Measurements from ENCODE around the gene COLEC12.

DNA sequence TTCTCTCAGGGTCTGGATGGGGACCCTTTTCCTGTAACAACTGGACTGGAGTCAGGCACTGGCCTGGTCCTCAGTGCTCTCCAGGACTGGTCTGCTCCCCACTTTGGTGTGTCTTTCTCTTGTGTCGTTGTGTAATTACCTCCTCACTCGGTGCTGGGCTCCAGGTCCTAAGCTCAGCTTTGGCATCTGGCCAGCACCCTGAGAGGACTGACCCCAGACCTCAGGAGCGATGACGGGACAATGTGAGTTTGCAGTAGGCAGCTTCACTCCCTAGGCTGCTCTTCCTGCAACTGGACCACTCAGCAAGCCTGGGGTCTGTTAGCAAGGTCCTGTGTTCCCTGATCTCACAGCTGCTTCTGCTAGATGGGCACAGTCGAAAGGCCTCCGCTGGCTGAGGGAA, 93.8 kb downstream of the COLEC12 start:
- no peak for TF ChIP-seq OSR1 (CRISPR knock-in tag; IDR thresholded peaks at IDR 0.05)
- no peak for TF ChIP-seq SNAI2 (CRISPR knock-in tag; IDR thresholded peaks at IDR 0.05)
- TF ChIP-seq, protein P1, sequence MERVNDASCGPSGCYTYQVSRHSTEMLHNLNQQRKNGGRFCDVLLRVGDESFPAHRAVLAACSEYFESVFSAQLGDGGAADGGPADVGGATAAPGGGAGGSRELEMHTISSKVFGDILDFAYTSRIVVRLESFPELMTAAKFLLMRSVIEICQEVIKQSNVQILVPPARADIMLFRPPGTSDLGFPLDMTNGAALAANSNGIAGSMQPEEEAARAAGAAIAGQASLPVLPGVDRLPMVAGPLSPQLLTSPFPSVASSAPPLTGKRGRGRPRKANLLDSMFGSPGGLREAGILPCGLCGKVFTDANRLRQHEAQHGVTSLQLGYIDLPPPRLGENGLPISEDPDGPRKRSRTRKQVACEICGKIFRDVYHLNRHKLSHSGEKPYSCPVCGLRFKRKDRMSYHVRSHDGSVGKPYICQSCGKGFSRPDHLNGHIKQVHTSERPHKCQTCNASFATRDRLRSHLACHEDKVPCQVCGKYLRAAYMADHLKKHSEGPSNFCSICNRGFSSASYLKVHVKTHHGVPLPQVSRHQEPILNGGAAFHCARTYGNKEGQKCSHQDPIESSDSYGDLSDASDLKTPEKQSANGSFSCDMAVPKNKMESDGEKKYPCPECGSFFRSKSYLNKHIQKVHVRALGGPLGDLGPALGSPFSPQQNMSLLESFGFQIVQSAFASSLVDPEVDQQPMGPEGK (CRISPR knock-in tag; IDR thresholded peaks at IDR 0.05; ENCODE audit: borderline replicate concordance): no peak

All from SK-N-SH treated with all-trans-retinoic acid at 6 μM for 48 hours (cell line).